ENCODE results near the gene PANK2. TPM values are rescaled to one million over a fixed set of nuclear protein-coding genes. Genes with fewer than 3 reads are reported as not detected.
"Not testable (repeated sequence)": the region's sequence is repeated elsewhere in the genome, so short reads cannot be mapped to it uniquely, and the experiment has no call there.

The PANK2 gene
- polyA plus RNA-seq, 1 donor, result 32.7 TPM

DNA sequence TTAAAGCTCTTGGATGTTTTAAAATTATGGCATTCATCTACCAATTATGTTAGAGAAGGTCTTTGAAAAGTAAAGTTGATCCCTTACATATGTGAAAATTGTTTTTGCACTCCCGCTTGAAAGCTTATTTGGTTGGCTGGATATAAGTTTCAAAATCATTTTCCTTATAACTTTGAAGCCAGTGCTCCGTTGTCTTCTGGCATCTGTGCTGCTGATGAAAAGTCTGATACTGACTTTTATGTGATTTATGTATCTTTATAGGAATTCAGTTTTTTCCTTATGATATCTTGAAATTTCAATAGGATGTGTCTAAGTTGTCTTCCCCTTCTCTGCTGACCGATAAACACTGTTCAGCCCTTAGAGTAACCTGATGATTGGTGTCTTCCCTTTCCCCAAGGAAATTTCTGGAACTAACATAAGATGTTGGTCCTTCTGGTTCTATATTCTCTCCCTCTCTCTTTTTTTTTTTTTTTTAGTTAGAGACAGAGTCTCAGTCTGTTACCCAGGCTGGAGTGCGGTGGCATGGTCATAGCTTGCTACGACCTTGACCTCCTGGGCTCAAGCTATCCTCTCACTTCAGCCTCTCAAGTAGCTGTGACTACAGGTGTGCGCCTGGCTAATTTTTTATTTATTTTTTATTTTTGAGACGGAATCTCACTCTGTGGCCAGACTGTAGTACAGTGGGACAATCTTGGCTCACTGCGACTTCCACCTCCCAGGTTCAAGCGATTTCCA, 12.7 kb downstream of the PANK2 start:
- no peak for DNase-seq

DNA sequence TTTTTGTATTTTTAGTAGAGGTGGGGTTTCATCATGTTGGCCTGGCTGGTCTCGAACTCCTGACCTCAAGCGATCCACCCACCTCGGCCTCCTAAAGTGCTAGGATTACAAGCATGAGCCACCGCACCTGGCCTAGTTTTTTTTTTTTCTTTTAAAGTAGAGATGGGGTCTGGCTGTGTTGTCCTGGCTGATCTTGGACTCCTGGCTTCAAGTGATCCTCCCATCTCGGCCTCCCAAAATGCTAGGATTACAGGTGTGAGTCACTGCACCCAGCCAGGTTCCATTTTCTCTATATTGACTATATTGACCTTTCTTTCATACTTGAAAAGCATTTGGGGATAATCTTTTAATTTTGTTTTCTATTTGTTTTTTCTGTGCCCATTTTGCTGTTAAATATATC, 13.3 kb downstream of the PANK2 start:
- DNase-seq, result no peak

DNA sequence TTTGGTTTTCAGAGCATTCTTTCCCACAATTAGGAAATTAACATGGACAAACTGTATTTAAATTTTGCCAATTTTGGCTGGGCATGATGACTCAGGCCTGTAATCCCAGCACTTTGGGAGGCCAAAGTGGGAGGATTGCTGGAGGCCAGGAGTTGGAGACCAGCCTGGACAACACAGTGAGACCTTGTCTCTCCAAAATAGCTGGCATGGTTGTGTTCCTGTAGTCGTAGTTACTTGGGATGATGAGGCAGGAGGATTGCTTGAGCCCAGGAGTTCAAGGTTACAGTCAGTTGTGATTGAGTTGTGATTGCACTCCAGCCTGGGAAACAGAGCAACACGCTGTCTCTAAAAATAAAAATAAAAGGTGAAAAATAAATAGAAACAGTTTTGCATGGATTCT, 15.0 kb downstream of the PANK2 start:
- no peak for DNase-seq

DNA sequence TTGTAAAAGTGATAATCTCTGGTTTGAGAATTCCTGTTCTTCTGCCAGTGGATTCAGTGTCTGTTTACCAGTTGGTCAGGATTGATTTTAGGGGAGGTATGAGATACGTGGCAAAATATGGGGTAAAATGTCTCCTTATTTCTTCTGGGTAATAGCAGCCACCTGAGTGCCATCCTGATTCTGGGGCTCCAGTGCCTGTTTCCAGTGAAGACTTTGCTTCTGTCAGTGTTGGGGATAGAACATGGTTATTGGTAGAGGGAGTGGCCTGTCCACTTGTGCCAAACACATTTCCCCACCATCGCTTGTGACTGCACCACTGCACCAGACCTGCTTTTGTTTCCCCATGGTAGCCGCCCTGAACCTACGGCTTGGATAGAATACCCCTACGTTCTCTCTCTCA, 15.7 kb downstream of the PANK2 start:
- DNase-seq, result no peak

DNA sequence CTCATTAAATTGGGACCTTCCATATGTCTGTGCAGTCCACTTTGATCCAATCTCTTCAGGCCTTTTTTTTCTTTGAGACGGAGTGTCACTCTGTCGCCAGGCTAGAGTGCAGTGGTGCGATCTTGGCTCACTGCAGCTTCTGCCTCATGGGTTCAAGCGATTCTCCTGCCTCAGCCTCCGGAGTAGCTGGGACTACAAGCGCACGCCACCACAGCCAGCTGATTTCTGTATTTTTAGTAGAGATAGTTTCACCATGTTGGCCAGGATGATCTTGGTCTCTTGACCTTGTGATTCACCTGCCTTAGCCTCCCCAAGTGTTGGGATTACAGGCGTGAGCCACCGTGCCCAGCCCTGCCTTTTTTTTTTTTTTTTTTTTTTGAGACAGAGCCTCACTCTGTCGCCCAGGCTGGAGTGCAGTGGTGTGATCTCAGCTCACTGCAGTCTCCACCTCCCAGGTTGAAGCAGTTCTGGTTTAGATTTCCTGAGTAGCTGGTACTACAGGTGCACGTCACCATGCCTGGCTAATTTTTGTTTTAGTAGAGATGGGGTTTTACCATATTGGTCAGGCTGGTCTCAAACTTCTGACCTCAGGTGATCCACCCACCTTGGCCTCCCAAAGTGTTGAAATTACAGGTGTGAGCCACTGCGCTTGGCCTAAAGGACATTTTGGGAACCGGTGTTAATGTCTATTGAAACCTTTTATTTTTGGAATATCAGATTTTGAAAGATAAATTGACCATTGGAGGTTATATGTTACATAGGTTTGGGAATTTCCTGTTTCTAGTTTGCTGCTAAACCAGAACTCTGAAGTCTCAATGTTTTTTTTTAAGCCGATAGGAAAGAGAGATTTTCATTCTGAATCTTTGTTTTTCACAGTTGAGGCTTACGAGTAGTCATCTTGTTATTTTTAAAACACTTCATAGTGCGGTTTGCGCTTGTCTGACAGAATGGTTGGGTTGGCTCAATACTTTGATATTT, 17.8 kb downstream of the PANK2 start:
- DNase-seq, result not testable (repeated sequence)

GRCh38 chr20:3908667-3909066, 19.5 kb downstream of the PANK2 start:
- DNase-seq, result no peak

DNA sequence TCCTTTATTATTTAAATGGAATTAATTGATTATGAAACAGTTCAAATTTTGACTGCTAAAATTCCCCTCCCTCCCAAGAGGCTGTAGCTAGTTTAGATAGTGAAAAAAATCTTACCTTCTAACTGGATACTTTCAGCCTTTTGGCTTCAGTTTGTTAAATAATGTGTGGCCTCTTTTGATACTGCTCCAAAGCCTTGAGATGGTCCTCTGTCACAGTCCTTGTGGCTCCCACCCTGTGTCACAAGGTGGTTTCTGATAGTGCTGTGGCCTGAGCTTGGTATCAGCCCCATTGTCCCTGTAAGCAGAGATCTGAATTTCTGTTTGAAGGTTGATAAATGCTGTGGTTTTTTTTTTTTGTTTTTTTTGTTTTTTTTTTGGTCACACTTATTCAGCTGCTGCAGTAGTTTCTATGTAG, 20.8 kb downstream of the PANK2 start:
- no peak for DNase-seq

DNA sequence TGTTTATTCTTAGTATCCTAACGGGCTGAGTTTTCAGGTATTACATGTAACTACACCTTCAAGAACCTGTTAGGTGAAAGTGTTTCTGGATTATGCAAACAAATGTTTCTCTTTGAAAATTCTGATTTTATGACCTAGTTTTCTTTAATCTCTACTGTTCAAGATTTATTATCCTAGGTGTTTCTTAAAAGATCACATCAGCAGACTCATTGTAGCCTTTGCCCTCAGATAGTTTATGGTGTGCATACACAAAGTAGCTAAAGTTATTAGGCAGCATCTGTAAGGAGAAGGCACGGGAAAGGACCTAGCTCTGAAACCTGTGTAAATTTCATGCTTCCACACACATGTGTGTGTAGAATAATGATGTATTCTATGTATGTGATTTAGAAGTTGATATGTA, 21.7 kb downstream of the PANK2 start:
- no peak for DNase-seq

DNA sequence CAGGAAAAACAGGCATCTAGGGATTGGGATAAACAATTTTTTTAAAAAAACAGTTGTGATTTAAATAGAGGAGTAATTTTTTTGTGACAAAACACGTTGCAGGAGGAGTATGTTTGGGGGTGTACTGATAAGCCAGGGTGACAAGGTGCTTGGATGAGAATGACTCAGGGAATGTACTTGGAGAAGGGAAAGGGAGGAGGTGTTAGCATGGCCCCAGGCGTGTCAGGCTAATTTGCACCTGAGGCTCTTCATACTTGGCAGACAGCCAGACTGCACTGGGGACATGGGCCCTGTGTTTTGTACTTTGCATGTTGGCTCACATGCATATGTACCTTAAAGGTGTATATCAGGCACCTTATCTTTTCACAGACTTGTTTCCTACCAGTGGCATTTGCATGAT, 22.8 kb downstream of the PANK2 start:
- DNase-seq, result no peak

DNA sequence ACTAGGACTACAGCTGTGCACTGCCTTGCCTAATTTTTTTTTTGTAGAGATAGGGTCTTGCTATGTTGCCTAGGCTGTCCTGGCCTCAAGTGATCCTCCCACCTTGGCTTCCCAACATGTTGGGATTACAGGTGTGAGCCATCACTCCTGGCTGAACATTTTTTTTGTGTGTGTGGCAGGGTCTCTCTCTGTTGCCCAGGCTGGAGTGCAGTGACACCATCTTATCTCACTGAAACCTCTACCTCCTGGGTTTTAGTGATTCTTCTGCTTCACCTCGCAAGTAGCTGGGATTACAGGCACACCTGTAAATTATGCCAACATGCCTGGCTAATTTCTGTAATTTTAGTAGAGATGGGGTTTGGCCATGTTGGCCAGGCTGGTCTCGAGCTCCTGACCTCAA, 25.3 kb downstream of the PANK2 start:
- DNase-seq, result no peak

GRCh38 chr20:3915691-3916090, 26.5 kb downstream of the PANK2 start:
- DNase-seq, result no peak

- DNase-seq, result no peak
These were observed 27.2 kb downstream of the PANK2 start for GRCh38 chr20:3916364-3916763.

DNA sequence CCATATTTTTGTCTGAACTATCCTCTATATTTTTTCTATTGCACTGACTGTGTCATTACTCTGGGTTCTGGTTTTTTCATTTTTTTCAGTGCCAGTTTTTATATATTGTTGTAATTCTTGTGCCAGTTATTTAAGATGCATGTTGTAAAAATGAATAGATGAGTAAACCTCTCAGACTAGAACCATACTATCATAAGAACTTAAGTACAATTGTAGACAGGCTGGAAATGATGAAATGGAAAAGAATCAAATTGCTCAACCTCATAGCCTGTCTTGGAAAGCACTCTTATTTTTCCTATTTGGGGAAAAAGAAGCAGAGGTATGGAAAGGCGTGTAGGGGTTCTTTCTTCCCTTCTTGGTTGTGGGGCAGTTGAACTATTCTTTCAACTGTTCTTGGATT, 30.2 kb downstream of the PANK2 start:
- DNase-seq, result no peak

- no peak for DNase-seq
These were observed 33.2 kb downstream of the PANK2 start for GRCh38 chr20:3922223-3922982.

DNA sequence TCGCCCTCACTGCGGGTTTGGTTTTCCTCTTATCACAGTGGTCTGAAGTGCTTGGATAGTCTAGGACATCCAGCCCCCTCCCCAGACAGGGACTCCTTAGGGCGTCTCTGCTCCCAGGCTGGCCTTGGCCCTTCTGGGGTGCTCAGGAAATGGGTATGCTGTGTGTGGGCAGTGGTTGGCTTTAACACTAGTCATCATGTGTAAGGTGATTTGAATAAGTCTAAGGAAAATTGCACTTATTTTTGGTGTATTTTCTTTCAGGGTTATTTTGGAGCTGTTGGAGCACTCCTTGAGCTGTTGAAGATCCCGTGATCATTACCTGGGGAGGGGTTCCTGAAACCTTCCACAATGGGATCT, 33.8 kb downstream of the PANK2 start:
- no peak for DNase-seq

- no peak for DNase-seq
These were observed 34.6 kb downstream of the PANK2 start for GRCh38 chr20:3923818-3924217.

DNA sequence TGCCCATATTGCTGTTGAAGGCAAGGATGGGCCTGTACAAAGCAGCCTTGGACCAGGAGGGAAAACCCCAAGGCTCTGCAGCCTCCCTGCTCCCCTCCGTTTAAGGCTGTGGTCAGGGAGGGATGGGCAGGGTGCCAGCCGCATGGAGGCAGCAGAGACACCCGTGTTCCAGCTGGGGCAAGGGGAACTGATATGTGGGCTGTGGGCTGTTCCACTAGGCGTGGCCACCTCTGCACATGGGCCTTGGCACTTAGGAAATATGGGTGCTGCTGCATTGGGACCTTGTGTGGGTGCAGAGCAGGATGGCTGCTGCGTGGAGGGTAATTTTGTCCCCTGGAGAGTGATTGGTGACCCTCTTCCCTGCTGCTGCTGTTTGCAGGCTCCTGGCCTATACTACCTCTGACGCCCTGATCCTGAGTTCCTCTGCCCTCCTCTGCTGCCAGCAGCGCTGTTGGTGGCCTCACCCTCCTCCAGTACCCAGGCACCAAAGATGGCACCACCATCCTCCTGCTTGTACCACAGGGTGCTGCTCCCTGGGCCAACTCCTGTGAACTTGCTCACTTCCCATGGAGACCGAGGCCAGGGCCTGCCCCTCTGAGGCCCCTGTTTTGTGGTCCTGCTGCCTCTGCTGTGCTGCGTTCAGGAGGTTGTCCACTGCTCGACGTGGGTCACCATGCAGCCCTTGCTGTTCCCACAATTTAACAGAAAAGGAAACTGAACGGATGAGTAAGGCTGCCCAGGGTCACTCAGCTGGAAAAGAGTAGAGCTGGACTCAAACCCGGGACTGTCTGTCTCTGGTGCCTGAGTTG, 35.3 kb downstream of the PANK2 start:
- DNase-seq, result no peak

DNA sequence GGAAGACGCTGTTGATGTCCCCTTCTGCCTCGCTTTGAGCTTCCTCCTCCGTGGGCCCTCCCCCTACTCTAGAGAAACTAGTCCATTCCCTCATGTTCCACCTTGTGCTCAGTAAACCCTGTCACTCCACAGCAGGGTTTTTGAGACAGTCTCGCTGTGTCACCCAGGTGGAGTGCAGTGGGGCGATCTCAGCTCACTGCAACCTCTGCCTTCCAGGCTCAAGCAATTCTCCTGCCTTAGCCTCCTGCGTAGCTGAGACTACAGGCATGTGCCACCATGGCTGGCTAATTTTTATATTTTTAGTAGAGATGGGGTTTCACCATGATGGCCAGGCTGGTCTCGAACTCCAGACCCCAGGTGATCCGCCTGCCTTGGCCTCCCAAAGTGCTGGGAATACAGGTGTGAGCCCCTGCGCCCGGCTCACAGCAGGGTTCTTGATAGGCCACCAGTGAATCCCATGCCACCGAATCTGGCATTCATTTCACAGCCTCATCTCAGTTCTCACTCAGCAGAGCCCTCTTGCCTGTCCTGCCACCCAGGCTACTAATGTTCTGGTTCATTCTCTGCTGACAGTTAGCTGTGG, 36.0 kb downstream of the PANK2 start:
- DNase-seq, result no peak

- DNase-seq, result no peak
These were observed 36.9 kb downstream of the PANK2 start for GRCh38 chr20:3925899-3926638.

- no peak for DNase-seq
These were observed 38.5 kb downstream of the PANK2 start for GRCh38 chr20:3927486-3928291.

All from hindlimb muscle (tissue), 1 donor.